Subcutaneous abdominal adipose tissue (tissue), 5 donors: Measurements from ENCODE around the gene MMP23B.

Experiments
- H3K27ac ChIP-seq: one replicate; pipeline ENCODE4 v1.7.0; 2013; ENCODE audit warnings: low read depth, mild to moderate bottlenecking, inconsistent platforms, low read length, moderate library complexity
- H3K27me3 ChIP-seq, 5 donors: one replicate each; pipeline ENCODE4 v1.7.0; 2013; ENCODE audit warnings: low read length in 5 of 5, inconsistent platforms in 1 of 5; ENCODE audit not compliant: control insufficient read depth in 5 of 5, insufficient read depth in 4 of 5
- H3K36me3 ChIP-seq, 5 donors: one replicate each; pipeline ENCODE4 v1.7.0; 2013; ENCODE audit warnings: low read length in 5 of 5; ENCODE audit not compliant: control insufficient read depth in 5 of 5, insufficient read depth in 5 of 5
- H3K4me1 ChIP-seq, 5 donors: one replicate each; pipeline ENCODE4 v1.7.0; 2013; ENCODE audit warnings: low read length in 5 of 5, mild to moderate bottlenecking in 3 of 5, moderate library complexity in 1 of 5; ENCODE audit not compliant: control insufficient read depth in 5 of 5, insufficient read depth in 5 of 5
- H3K4me3 ChIP-seq, 5 donors: one replicate each; pipeline ENCODE4 v1.7.0; 2013; ENCODE audit warnings: low read length in 5 of 5, low read depth in 1 of 5
- H3K9ac ChIP-seq, 5 donors: one replicate each; pipeline ENCODE4 v1.7.0; 2013; ENCODE audit warnings: low read length in 5 of 5, mild to moderate bottlenecking in 4 of 5, moderate library complexity in 3 of 5
- H3K9me3 ChIP-seq, 5 donors: one replicate each; pipeline ENCODE4 v1.7.0; 2013; ENCODE audit warnings: low read length in 5 of 5; ENCODE audit not compliant: control insufficient read depth in 5 of 5
- donor health status: healthy.
- donor health status: healthy.
- donor health status: healthy.
- donor health status: healthy.
- donor health status: healthy.

MMP23B gene

DNA sequence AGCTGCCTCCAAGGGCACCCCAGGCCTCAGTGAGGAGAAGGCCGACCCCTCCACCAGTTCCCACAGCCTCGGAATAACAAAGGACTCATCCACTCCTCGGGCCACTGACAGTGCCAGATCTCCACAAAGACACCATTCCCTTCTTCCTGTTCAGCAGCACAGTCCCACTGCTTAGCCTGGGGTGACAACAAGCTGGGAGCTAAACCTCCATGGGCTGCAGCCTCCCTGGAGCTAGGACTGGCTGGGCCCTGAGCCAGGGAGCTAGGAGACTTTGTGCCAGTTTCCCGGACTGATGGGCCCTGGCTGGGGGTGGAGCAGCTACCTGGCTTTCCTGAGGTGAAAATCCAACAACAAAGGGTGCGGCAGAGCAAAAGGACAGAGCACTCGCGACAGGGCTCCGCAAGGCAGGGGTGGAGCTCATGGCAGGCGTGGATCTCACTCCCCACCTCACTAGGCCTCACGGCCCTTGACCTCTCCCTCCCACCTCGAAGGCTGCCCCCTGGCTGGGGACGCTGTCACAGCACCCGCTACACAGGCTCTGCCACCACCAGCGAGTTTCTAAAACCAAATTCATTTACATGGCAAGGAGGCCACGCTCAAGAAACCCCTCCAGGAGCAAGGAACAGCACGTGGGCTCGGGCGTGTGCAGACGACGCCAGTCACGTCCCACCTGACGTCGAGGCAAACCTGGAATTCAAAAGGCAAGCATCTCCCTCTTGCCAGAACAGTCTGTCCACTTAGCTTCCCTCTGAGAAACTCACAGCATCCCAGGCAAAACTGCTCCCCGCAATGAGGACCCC, 46.8 kb downstream of the MMP23B start:
- no peaks in the 10 kb centered on the region for H3K27me3 ChIP-seq
- peak overlapping the region in 1 of 5 donors; percentile 56 for H3K9ac ChIP-seq
- no peak overlapping the region for H3K27ac ChIP-seq
- H3K4me1 ChIP-seq, result peaks cover 2 to 22% (median 13%) of the 10 kb centered on the region in 5 donors
- H3K36me3 ChIP-seq, result peaks cover 0 to 14% (median 0%) of the 10 kb centered on the region in 5 donors
- peak overlapping the region in 1 of 5 donors; percentile 6 for H3K4me3 ChIP-seq
- H3K9me3 ChIP-seq, result no peaks in the 10 kb centered on the region

GRCh38 chr1:1680031-1680911, 48.3 kb downstream of the MMP23B start:
- Histone ChIP-seq H3K4me3 (no peak overlapping the region), H3K9ac (no peak overlapping the region), H3K9me3 (no peaks in the 10 kb centered on the region), H3K36me3 (peaks cover 0 to 18% (median 0%) of the 10 kb centered on the region in 5 donors), H3K27ac (no peak overlapping the region), H3K4me1 (peaks cover 2 to 22% (median 13%) of the 10 kb centered on the region in 5 donors), H3K27me3 (no peaks in the 10 kb centered on the region)

DNA sequence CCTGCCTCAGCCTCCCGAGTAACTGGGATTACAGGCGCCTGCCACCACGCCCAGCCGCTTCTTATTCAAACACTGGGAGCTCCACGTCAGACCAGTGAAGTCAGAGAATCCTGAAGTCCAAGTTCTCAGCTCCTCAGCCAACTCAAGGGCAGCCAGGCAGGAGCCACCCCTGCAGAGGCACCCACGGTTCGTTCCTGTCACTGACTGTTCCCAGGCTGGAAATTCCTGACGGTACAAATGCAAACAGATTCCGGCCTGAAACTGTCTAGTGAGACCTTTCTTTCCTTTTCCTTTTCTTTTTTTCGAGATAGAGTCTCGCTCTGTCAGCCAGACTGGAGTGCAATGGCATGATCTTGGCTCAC, 48.9 kb downstream of the MMP23B start:
- H3K36me3 ChIP-seq, result peaks cover 0 to 18% (median 0%) of the 10 kb centered on the region in 5 donors
- H3K4me1 ChIP-seq, result peaks cover 2 to 22% (median 17%) of the 10 kb centered on the region in 5 donors
- H3K27ac ChIP-seq, result no peak overlapping the region
- no peak overlapping the region for H3K4me3 ChIP-seq
- H3K9ac ChIP-seq, result no peak overlapping the region
- no peaks in the 10 kb centered on the region for H3K9me3 ChIP-seq
- no peaks in the 10 kb centered on the region for H3K27me3 ChIP-seq

- H3K9ac ChIP-seq, result no peak overlapping the region
- H3K9me3 ChIP-seq, result no peaks in the 10 kb centered on the region
- no peak overlapping the region for H3K4me3 ChIP-seq
- H3K4me1 ChIP-seq, result peaks cover 2 to 17% (median 15%) of the 10 kb centered on the region in 5 donors
- H3K27me3 ChIP-seq, result no peaks in the 10 kb centered on the region
- peaks cover 0 to 22% (median 0%) of the 10 kb centered on the region in 5 donors for H3K36me3 ChIP-seq
- no peak overlapping the region for H3K27ac ChIP-seq
These were observed 51.3 kb downstream of the MMP23B start for GRCh38 chr1:1683104-1683905.
